Mucosa of rectum (tissue), 2 donors: ENCODE measurements around the gene VWA1.
A peak's percentile ranks its signal among the peaks of the same experiment; 100 is the strongest.
"Not testable (repeated sequence)": the region's sequence is repeated elsewhere in the genome, so short reads cannot be mapped to it uniquely, and the experiment has no call there.

ENCODE experiments used
- H3K27ac ChIP-seq, 2 donors: one replicate each; pipeline ENCODE4 v1.7.0; 2013; ENCODE audit warnings: inconsistent platforms in 2 of 2, low read depth in 2 of 2, low read length in 2 of 2
- H3K27me3 ChIP-seq, 2 donors: one replicate each; pipeline ENCODE4 v1.7.0; 2013; ENCODE audit warnings: low read length in 2 of 2; ENCODE audit not compliant: control insufficient read depth in 2 of 2, insufficient read depth in 2 of 2
- H3K36me3 ChIP-seq, 2 donors: one replicate each; pipeline ENCODE4 v1.7.0; 2013; ENCODE audit warnings: low read length in 2 of 2; ENCODE audit not compliant: control insufficient read depth in 2 of 2, insufficient read depth in 2 of 2
- H3K4me1 ChIP-seq, 2 donors: one replicate each; pipeline ENCODE4 v1.7.0; 2013; ENCODE audit warnings: low read length in 2 of 2, mild to moderate bottlenecking in 1 of 2; ENCODE audit not compliant: control insufficient read depth in 2 of 2, insufficient read depth in 2 of 2
- H3K4me3 ChIP-seq, 2 donors: one replicate each; pipeline ENCODE4 v1.7.0; 2013; ENCODE audit warnings: low read length in 2 of 2
- H3K9ac ChIP-seq, 2 donors: one replicate each; pipeline ENCODE4 v1.7.0; 2013; ENCODE audit warnings: low read length in 2 of 2, low read depth in 1 of 2, mild to moderate bottlenecking in 1 of 2
- H3K9me3 ChIP-seq, 2 donors: one replicate each; pipeline ENCODE4 v1.7.0; 2013; ENCODE audit warnings: low read length in 2 of 2; ENCODE audit not compliant: control insufficient read depth in 2 of 2
- donor health status: healthy.
- donor health status: Normal muscosa, but diverticular disease.

VWA1 gene

DNA sequence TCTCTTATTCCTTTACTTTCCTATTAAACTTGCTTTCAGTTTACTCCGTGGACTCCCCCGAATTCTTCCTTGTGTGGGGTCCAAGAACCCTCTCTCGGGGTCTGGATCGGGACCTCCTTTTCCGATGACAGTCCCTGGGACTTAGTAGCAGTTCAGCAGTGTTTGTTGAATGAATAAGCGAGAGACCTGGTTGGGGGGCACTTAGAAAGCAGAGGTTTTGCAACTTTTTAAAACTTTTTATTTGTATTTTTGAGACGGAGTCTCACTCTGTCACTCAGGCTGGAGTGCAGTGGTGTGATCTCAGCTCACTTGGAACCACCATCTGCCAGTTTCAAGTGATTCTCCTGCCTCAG, 12.3 kb upstream of the VWA1 start:
- Histone ChIP-seq H3K4me1 (peaks cover 0 to 3% of the 10 kb centered on the region in 2 donors), H3K27me3 (peaks cover 0 to 5% of the 10 kb centered on the region in 2 donors), H3K36me3 (no peaks in the 10 kb centered on the region), H3K9me3 (no peaks in the 10 kb centered on the region), H3K9ac (no peak overlapping the region), H3K4me3 (no peak overlapping the region), H3K27ac (no peak overlapping the region)

DNA sequence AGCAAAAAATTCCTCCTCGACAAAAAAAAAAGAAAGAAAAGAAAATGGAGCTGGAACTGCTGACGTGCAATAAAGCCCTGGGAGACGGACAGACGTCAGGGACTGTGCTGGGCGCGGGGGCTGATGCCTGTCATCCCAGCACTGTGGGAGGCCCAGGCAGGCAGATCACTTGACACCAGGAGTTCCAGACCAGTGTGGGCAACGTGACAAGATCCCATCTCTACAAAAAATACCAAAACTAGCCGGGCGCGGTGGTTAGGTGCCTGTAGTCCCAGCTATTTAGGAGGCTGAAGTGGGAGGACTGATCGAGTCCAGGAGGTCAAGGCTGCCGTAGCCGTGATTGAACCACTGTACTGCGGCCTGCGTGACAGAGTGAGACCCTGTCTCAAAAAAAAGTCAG, 10.8 kb upstream of the VWA1 start:
- H3K27ac ChIP-seq = no peak overlapping the region
- no peak overlapping the region for H3K4me3 ChIP-seq
- no peaks in the 10 kb centered on the region for H3K36me3 ChIP-seq
- no peaks in the 10 kb centered on the region for H3K9me3 ChIP-seq
- peaks cover 2 to 6% of the 10 kb centered on the region in 2 donors for H3K27me3 ChIP-seq
- no peak overlapping the region for H3K9ac ChIP-seq
- peaks cover 0 to 1% of the 10 kb centered on the region in 2 donors for H3K4me1 ChIP-seq

DNA sequence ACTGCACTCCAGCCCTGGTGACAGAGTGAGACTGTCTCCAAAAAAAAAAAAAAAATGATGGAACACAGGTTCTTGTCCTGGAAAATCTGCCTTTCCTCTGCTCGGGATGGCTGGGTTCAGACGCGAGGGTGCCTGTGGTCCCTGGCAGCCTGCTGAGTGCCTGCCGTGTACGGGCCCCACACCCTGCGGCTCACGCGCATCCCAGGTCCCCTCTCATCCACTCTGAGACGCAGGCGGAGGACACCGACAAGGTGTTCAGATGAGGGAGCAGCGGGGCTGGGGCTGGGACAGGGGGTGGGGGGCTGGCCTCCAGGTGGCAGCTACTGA, 10.1 kb upstream of the VWA1 start:
- Histone ChIP-seq H3K4me1 (peaks cover 0 to 4% of the 10 kb centered on the region in 2 donors), H3K27ac (no peak overlapping the region), H3K4me3 (no peak overlapping the region), H3K36me3 (no peaks in the 10 kb centered on the region), H3K27me3 (peaks cover 2 to 6% of the 10 kb centered on the region in 2 donors), H3K9me3 (no peaks in the 10 kb centered on the region), H3K9ac (no peak overlapping the region)

DNA sequence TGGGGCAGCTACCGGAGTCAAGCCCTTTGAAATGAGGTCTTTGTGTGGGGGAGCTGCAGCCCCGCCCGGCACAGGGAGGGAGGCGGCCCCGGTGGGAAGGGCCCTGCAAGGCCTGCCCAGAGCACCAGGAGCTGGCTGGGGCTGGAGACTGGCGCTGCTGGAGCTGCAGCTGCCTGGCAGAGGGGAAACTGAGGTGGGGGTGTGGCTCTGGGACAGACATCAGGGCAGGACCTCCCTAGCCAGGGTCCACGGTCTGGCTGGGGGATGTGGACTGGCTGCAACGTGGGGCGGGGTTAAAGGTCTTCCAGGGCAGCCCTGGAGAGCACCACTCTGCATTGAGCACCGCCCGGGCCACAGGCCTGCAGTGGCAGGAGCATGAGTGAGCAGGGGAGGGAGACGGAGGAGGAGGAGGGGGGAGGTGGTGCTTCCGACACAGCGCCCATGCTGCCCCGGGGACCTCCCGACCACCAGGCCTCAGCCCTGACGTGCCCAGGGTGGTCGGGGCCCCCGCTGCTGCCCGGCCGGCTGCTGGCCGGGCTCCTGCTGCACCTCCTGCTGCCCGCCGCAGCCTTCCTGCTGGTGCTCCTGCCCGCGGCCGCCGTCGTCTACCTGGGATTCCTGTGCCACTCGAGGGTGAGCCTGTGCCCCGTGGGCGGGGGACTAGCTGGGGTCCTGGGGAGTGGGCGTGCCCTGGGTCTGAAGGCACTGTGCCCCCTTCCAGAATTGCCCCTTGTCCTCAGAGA, 9.6 kb upstream of the VWA1 start:
- Histone ChIP-seq H3K9ac (no peak overlapping the region), H3K27ac (no peak overlapping the region), H3K36me3 (no peaks in the 10 kb centered on the region), H3K9me3 (no peaks in the 10 kb centered on the region), H3K4me1 (peaks cover 2 to 4% of the 10 kb centered on the region in 2 donors), H3K27me3 (peaks cover 2 to 3% of the 10 kb centered on the region in 2 donors), H3K4me3 (no peak overlapping the region)

DNA sequence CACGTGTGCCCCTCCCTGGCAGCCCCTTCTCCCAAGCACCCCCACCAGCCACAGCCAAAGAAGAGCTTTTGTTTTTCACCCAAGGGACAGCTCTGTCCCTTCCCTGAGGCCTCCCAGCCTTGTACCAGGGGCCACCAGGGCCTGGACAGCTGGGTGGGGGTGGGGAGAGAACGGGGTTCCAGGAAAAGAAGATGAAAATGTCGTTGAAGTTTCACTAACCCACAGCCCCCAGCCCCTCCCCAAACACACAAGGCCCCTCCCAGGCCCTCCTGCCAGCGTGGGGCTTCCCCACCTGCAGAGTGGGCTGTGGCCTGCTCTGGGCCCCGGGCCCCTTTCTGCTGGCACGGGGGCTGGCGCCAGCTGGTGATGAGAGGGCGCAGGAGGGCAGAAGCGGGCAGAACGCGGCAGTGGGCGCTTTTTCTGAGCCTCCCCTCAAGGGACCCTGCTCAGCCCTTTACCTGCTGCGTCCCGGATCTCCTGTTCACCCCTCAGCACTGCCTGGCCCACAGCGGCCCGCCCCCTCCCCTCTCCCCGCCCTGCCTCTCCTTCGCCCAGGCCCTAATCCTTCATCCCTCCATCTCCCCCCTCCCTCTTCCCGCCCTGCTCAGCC, 8.9 kb upstream of the VWA1 start:
- no peak overlapping the region for H3K9ac ChIP-seq
- no peak overlapping the region for H3K27ac ChIP-seq

DNA sequence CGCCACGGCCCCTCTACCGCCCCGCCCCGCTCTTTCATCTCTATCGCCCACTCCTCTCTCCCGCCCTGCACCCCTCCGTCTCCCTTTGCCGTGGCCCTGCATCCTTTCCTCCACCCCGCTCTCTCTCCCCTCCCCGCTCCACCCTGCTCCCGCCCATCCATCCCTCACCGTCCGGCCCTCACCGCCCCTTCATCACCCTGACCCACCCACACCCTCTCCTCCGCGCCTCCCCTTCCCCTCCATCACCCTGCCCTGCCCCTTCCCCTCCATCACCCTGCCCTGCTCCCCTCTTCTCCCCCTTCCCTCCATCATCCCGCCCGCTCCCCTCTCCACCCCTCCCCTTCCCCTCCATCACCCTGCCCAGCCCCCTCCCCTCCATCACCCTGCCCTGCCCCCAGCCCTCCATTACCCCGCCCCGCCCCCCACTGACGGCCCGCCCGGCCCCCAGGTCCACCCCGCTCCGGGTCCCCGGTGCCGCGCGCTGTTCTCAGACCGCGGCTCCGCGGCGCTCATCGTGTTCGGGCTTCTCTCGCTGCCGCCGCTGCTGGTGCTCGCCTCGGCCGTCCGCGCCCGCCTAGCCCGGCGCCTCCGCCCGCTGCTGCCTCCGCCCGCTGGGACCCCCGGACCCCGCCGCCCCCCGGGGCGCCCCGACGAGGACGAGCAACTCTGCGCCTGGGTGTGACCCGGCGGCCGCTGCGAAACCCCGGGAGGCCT, 8.2 kb upstream of the VWA1 start:
- H3K36me3 ChIP-seq = no peaks in the 10 kb centered on the region
- H3K27ac ChIP-seq = no peak overlapping the region
- H3K4me1 ChIP-seq = peaks cover 11 to 13% of the 10 kb centered on the region in 2 donors
- H3K9ac ChIP-seq = no peak overlapping the region
- no peak overlapping the region for H3K4me3 ChIP-seq
- peaks cover 2 to 3% of the 10 kb centered on the region in 2 donors for H3K27me3 ChIP-seq
- no peaks in the 10 kb centered on the region for H3K9me3 ChIP-seq

More for the DNA sequence above, 8.9 kb upstream of the VWA1 start:
- no peaks in the 10 kb centered on the region for H3K36me3 ChIP-seq
- H3K9me3 ChIP-seq = no peaks in the 10 kb centered on the region
- H3K27me3 ChIP-seq = peaks cover 2 to 3% of the 10 kb centered on the region in 2 donors
- peaks cover 4 to 7% of the 10 kb centered on the region in 2 donors for H3K4me1 ChIP-seq
- H3K4me3 ChIP-seq = no peak overlapping the region

DNA sequence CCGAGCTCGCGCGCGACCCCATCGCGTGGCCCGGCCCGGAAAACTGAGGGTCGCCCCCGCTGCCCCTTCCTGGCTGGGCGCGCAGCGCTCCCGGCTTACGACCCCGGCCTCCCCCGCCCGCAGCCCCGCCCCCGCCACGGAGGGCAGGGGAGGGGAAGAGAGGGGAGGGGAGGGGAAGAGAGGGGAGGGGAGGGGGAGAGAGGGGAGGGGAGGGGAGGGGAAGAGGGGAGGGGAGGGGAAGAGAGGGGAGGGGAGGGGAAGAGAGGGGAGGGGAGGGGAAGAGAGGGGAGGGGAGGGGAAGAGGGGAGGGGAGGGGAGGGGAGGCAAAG, 7.7 kb upstream of the VWA1 start:
- H3K27ac ChIP-seq = no peak overlapping the region

DNA sequence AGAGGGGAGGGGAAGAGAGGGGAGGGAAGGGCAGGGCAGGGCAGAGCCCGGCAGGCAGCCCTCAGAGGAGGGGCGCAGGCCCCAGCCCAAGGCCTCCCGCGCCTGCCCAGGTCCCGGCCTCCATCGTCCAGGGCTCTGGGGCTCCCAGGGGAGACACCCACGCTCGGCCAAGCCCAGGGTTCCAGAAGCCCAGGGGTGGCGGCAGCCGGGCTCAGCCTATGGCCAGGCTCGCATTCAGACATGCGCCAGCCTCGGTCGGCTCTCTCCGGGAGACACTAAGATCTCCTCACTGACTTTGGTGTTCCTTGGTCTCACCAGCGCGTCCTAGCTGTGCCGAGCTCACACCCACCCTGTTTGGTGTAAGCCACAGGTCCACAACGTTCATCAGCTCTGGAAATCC, 7.3 kb upstream of the VWA1 start:
- no peak overlapping the region for H3K27ac ChIP-seq

More for the DNA sequence above, 7.7 kb upstream of the VWA1 start:
- H3K36me3 ChIP-seq = no peaks in the 10 kb centered on the region
- H3K4me1 ChIP-seq = peaks cover 16 to 18% of the 10 kb centered on the region in 2 donors
- H3K27me3 ChIP-seq = peaks cover 2 to 3% of the 10 kb centered on the region in 2 donors
- no peak overlapping the region for H3K9ac ChIP-seq
- H3K9me3 ChIP-seq = no peaks in the 10 kb centered on the region
- H3K4me3 ChIP-seq = no peak overlapping the region

DNA sequence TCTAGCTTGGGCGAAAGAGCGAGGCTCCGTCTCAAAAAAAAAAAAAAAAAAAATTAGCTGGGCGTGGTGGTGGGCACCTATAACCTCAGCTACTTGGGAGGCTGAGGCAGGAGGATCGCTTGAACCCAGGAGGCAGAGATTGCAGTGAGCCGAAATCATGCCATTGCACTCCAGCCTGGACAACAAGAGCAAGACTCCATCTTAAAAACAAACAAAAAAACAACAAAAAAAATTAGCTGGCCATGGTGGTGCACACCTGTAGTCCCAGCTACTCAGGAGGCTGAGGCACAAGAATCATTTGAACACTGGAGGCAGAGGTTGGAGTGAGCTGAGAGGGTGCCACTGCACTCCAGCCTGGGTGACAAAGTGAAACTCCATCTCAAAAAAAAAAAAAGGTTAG, 6.5 kb upstream of the VWA1 start:
- not testable (repeated sequence) for H3K27me3 ChIP-seq, H3K27ac ChIP-seq, H3K9me3 ChIP-seq, H3K36me3 ChIP-seq, H3K9ac ChIP-seq, H3K4me3 ChIP-seq
- peaks cover 25 to 29% of the 10 kb centered on the region in 2 donors for H3K4me1 ChIP-seq

More for the DNA sequence above, 7.3 kb upstream of the VWA1 start:
- Histone ChIP-seq H3K9ac (no peak overlapping the region), H3K4me3 (no peak overlapping the region), H3K36me3 (no peaks in the 10 kb centered on the region), H3K9me3 (no peaks in the 10 kb centered on the region), H3K27me3 (peaks cover 2 to 3% of the 10 kb centered on the region in 2 donors), H3K4me1 (peaks cover 17 to 21% of the 10 kb centered on the region in 2 donors)

DNA sequence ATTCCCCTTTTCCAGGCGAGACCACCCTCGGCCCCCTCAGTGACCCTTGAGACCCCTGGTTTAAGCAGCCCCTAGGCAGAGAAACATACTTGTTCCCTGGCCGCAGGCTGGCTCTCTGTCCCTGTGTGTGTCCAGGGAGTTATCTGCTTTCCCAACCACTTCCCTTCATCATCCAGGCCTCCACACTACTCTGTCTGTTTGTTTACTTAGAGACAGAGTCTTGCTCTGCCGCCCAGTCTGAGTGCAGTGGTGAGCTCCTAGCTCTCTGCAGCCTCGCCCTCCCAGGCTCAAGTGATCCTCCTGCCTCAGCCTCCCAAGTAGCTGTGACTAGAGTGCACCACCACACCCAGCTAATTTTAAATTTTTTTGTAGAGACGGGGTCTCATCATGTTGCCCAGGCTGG, 5.8 kb upstream of the VWA1 start:
- Histone ChIP-seq H3K36me3 (no peaks in the 10 kb centered on the region), H3K9me3 (no peaks in the 10 kb centered on the region), H3K4me3 (no peak overlapping the region), H3K27me3 (peaks cover 2 to 3% of the 10 kb centered on the region in 2 donors), H3K4me1 (peaks cover 32 to 36% of the 10 kb centered on the region in 2 donors), H3K27ac (peak overlapping the region; percentile 66 to 93), H3K9ac (no peak overlapping the region)
